Loucy (cell line): ENCODE results near the gene HNF1B.

Experiments
- CTCF ChIP-seq: fragments of 200-600 bp; sonication (generic); conservative IDR thresholded peaks from 2 replicates; pipeline ENCODE4 v1.5.1; 2014; ENCODE audit warnings: mild to moderate bottlenecking, antibody characterized with exemption, low read length
- EZH2phosphoT487 ChIP-seq: fragments of 200-600 bp; IDR thresholded peaks from 2 replicates; pipeline ENCODE4 v1.6.1; 2018; ENCODE audit warnings: antibody characterized with exemption, mild to moderate bottlenecking, moderate library complexity, borderline replicate concordance

DNA sequence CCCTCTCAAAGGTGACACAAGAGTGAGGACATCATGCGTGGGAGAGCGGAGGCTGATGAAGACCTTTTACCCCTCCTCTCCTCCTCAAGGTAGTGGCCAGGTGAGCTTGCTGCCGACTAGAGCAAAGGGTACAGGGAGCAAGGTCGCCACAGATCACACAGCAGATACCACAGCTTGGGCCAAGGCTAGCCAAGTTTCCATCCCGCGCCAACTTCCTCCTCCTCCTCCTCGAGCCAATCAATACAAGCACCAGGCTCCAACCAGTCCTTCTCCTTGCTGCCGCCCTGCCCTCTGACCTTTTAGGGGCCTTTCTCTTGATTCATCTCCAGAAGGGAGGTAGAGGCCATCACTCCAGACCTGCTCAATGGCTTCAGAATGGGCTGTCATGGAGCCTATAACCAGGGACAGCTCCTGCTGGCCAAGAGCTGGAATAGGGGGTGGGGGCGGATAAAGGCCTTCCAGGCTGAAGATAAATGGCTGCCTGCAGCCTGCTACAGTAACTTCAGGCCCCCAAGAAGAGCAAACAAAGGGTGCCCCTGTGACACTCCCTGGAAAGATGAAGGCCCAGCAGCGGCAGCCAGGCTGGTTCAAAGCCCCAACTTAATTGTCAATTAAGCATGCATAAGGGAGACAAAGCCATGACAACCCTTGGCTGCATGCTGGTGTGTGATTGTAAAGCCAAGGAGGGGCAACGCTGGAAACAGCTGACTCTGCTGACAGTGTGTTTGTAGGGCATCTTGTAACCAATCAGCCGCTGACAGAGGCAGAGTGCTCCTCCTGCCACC, 17.8 kb downstream of the HNF1B start:
- TF ChIP-seq CTCF (no peak), EZH2phosphoT487 (no peak)
